ENCODE data around the gene PTGDR. TPM values are rescaled to one million over a fixed set of nuclear protein-coding genes. Genes with fewer than 3 reads are reported as not detected.

PTGDR gene
- total and polyA plus RNA-seq, 4 experiments from 2014 or later, result 1.9 to 7.2 (median 4.4) TPM

DNA sequence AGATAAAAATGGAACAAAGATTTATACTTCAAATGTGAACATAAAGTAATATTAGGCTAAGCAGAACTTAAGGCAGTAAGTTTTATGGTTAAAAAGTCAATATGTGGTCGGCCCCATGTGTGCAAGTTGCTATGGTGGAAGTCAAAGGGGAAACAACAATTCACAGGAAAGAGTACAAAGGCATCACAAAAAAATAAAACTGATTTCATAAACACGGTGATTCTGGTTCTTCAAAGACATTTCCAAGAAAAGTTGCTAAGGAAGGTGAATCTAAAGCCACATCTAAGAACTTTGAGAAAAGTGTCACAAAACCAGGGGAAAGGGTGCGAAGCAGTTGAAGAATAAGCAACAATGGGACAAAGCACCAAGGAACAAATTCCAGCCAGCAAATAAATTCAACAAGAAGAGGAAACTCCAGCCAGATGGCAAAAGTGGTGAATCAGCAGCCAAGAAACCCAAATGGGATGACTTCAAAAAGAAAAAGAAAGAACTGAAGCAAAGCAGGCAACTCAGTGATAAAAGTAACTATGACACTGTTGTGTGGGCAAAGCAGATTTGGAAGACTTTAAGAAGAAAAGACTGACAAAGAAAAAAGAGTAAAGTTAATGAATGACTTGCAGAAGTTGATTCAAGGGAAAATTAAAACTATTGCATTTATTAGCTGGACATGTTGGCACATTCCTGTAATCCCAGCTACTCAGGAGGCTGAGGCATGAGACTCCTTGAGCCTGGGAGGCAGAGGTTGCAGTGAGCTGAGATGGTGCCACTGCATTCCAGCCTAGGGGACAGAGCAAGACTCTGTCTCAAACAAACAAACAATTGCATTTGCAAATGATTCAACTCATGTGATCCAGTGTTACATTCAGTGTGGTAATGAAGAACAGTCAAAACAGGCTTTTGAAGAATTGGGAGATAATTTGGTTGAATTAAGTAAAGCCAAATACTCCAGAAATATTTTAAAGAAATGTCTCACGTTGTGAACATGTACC lies 19.5 kb downstream of the PTGDR start:
- Histone ChIP-seq H3K27ac (ENCODE audit: low read depth, low read length) (no peak overlapping the region), H3K4me3 (ENCODE audit: low read length in 2 of 2) (peak overlapping the region in 1 of 2 donors; percentile 7), H3K4me1 (ENCODE audit: insufficient read depth, low read length) (peaks cover 38% of the 10 kb centered on the region), H3K27me3 (ENCODE audit: insufficient read depth, low read length) (no peaks in the 10 kb centered on the region), H3K9me3 (ENCODE audit: control insufficient read depth in 1 of 2, low read length in 2 of 2) (no peaks in the 10 kb centered on the region), H3K36me3 (ENCODE audit: insufficient read depth, low read length) (no peaks in the 10 kb centered on the region)
- peak in 4 of 5 donors; percentile 17 to 43 (median 32) for DNase-seq
- Mint-ChIP-seq H3K36me3 (no peaks in the 10 kb centered on the region), H3K4me3 (peak overlapping the region in 7 of 8 donors; percentile 54 to 82 (median 78)), H3K9me3 (peaks cover 0 to 8% (median 5%) of the 10 kb centered on the region in 8 donors), H3K4me1 (peaks cover 31 to 49% (median 40%) of the 10 kb centered on the region in 4 donors), H3K27ac (peak overlapping the region in 6 of 7 donors; percentile 30 to 81 (median 77)), H3K27me3 (no peaks in the 10 kb centered on the region)
- intact Hi-C loops (cut with micrococcal nuclease), result no loop called here
- CTCF ChIA-PET (ENCODE audit: partially characterized antibody), result interaction anchor here (0.7 to 1.9 kb wide), 5 partner anchors 13 to 195 kb away, joined by 3 to 9 read pairs (median 3); no protein-coding TSS in a partner anchor
- POLR2A ChIA-PET (ENCODE audit: partially characterized antibody), result no interaction called here

DNA sequence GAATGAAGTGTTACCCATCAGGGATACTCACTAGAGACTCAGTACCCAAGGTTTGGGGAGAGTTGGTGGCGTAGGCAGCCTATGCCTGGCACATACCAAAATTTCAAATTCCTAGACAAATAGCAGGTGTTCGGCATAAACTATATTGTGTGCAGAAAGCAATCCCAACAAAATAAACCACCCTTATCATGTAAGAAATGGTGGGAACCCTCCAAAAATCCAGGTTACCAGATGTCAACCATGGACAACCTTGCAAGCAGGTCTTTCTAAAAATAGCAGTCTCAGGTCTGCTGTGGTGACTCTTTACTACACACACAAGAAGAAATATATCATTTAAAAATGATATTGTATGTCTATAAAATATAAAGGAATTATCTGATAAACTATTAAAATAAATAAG lies 28.9 kb downstream of the PTGDR start:
- intact Hi-C loops (cut with micrococcal nuclease), result loop anchor here (5.0 kb wide), 1 partner anchor 106 kb away; no protein-coding TSS in a partner anchor

DNA sequence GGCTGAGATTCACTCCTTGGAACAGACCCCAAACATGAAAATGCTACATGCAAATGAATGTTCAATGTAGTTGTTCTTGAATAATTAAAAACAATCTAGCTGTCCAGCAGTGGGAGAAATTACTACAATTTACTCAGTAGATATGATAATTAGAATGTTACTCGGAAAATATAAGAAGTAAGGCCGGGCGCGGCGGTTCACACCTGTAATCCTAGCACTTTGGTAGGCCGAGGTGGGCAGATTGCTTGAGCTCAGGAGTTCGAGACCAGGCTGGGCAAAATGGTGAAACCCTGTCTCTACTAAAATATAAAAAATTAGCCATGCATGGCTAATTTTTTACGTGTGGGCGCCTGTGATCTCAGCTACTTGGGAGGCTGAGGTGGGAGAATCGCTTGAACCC lies 31.3 kb downstream of the PTGDR start:
- peak overlapping the region in 2 of 7 donors; percentile 35 to 57 for H3K27ac Mint-ChIP-seq
- H3K9me3 Mint-ChIP-seq, result no peaks in the 10 kb centered on the region
- H3K36me3 Mint-ChIP-seq, result peaks cover 1 to 4% of the 10 kb centered on the region in 2 donors
- no peak overlapping the region for H3K4me3 Mint-ChIP-seq
- H3K4me1 Mint-ChIP-seq, result peaks cover 30 to 49% (median 46%) of the 10 kb centered on the region in 4 donors
- H3K9me3 ChIP-seq (ENCODE audit: control insufficient read depth in 1 of 2, low read length in 2 of 2), result no peaks in the 10 kb centered on the region
- H3K27me3 Mint-ChIP-seq, result no peaks in the 10 kb centered on the region
- ChIA-PET CTCF (ENCODE audit: partially characterized antibody) (interaction anchor here (1.1 to 3.5 kb wide), 6 partner anchors 37 to 303 kb away, joined by 3 to 33 read pairs (median 4); no protein-coding TSS in a partner anchor), POLR2A (ENCODE audit: partially characterized antibody) (no interaction called here)
- H3K4me3 ChIP-seq (ENCODE audit: low read length in 2 of 2), result no peak overlapping the region
- no peak for DNase-seq
- H3K27ac ChIP-seq (ENCODE audit: low read depth, low read length), result no peak overlapping the region
- no peaks in the 10 kb centered on the region for H3K36me3 ChIP-seq (ENCODE audit: insufficient read depth, low read length)
- peaks cover 38% of the 10 kb centered on the region for H3K4me1 ChIP-seq (ENCODE audit: insufficient read depth, low read length)
- intact Hi-C loops (cut with micrococcal nuclease), result loop anchor here (1.0 to 5.0 kb wide), 5 partner anchors 104 to 663 kb away; no protein-coding TSS in a partner anchor
- no peaks in the 10 kb centered on the region for H3K27me3 ChIP-seq (ENCODE audit: insufficient read depth, low read length)

More for the DNA sequence above, 28.9 kb downstream of the PTGDR start:
- peaks cover 24% of the 10 kb centered on the region for H3K4me1 ChIP-seq (ENCODE audit: insufficient read depth, low read length)
- H3K36me3 ChIP-seq (ENCODE audit: insufficient read depth, low read length), result no peaks in the 10 kb centered on the region
- CTCF ChIA-PET (ENCODE audit: partially characterized antibody), result interaction anchor here (1.0 kb wide), 1 partner anchor 179 kb away, joined by 3 read pairs; no protein-coding TSS in a partner anchor
- no peaks in the 10 kb centered on the region for H3K27me3 Mint-ChIP-seq
- no peak overlapping the region for H3K4me3 ChIP-seq (ENCODE audit: low read length in 2 of 2)
- no peak overlapping the region for H3K27ac Mint-ChIP-seq
- H3K27me3 ChIP-seq (ENCODE audit: insufficient read depth, low read length), result no peaks in the 10 kb centered on the region
- H3K9me3 Mint-ChIP-seq, result peaks cover 0 to 2% (median 0%) of the 10 kb centered on the region in 8 donors
- POLR2A ChIA-PET (ENCODE audit: partially characterized antibody), result no interaction called here
- no peak for DNase-seq
- no peak overlapping the region for H3K27ac ChIP-seq (ENCODE audit: low read depth, low read length)
- H3K4me1 Mint-ChIP-seq, result peaks cover 17 to 30% (median 26%) of the 10 kb centered on the region in 4 donors
- H3K36me3 Mint-ChIP-seq, result no peaks in the 10 kb centered on the region
- no peak overlapping the region for H3K4me3 Mint-ChIP-seq
- H3K9me3 ChIP-seq (ENCODE audit: control insufficient read depth in 1 of 2, low read length in 2 of 2), result no peaks in the 10 kb centered on the region

DNA sequence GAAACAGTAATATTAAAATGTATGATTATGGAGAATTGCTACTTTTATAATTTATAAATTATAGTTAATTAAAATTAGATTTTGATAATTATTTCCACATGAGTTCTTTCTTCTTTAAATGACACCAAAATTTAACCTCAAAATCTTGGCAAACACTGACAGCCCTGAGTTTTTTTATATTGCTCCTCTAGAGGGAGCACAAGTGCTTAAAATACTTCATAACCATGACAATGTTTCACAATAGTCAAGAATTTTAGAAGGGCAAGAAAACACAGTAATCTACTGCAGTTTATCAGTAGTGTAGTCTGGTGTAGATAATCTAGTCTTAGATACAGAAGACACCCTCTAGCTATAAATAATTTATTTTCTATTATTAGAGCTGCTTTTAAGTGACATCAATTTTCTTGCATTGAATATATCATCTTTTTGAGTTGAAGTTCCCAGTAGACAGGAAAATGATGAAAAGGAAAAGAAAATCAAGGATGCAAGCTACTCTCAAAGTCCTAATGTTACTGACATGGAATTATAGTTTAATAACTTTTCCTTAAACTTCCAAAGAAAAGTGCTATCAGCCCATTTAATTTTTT lies 32.3 kb downstream of the PTGDR start:
- no peaks in the 10 kb centered on the region for H3K27me3 ChIP-seq (ENCODE audit: insufficient read depth, low read length)
- no peaks in the 10 kb centered on the region for H3K36me3 ChIP-seq (ENCODE audit: insufficient read depth, low read length)
- H3K27me3 Mint-ChIP-seq, result no peaks in the 10 kb centered on the region
- CTCF ChIA-PET (ENCODE audit: partially characterized antibody), result interaction anchor here (0.7 to 3.5 kb wide), 31 partner anchors 9 to 516 kb away, joined by 3 to 33 read pairs (median 4); partner anchors contain the start of genes GPR137C, PTGER2 and TXNDC16
- H3K4me3 Mint-ChIP-seq, result peak overlapping the region in 1 of 8 donors; percentile 36
- H3K27ac ChIP-seq (ENCODE audit: low read depth, low read length), result no peak overlapping the region
- no peak overlapping the region for H3K4me3 ChIP-seq (ENCODE audit: low read length in 2 of 2)
- peaks cover 4 to 10% of the 10 kb centered on the region in 2 donors for H3K36me3 Mint-ChIP-seq
- POLR2A ChIA-PET (ENCODE audit: partially characterized antibody), result interaction anchor here (0.6 to 3.0 kb wide), 8 partner anchors 10 to 430 kb away, joined by 3 to 17 read pairs (median 4); partner anchors contain the start of genes PTGER2, STYX and TXNDC16
- DNase-seq, result peak in 4 of 5 donors; percentile 55 to 64 (median 60)
- H3K27ac Mint-ChIP-seq, result peak overlapping the region in 3 of 7 donors; percentile 39 to 62 (median 52)
- intact Hi-C loops (cut with micrococcal nuclease), result loop anchor here (1.0 to 5.0 kb wide), 6 partner anchors 15 to 662 kb away; partner anchors contain the start of gene PTGER2
- H3K4me1 Mint-ChIP-seq, result peaks cover 37 to 55% (median 53%) of the 10 kb centered on the region in 4 donors
- H3K9me3 Mint-ChIP-seq, result no peaks in the 10 kb centered on the region
- H3K9me3 ChIP-seq (ENCODE audit: control insufficient read depth in 1 of 2, low read length in 2 of 2), result no peaks in the 10 kb centered on the region
- H3K4me1 ChIP-seq (ENCODE audit: insufficient read depth, low read length), result peaks cover 40% of the 10 kb centered on the region

DNA sequence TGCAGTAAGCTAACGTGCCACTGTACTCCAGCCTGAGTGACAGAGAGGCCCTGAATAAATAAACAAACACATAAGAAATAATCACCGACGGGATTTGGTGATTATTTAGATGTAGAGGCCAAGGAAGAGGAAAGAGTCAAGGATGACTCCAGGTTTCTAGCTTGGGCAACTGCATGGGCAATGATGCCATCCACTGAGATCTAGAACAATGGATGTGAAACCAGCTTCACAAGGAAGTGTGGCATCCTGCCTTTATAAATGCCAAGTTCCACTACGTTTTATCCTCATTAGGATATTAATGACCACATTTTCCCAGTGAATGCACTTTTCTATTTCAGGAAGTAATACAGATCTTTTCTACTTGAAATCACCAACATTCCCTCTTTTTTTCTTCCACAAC lies 35.7 kb downstream of the PTGDR start:
- H3K4me3 Mint-ChIP-seq, result no peak overlapping the region
- H3K27me3 ChIP-seq (ENCODE audit: insufficient read depth, low read length), result no peaks in the 10 kb centered on the region
- peaks cover 14 to 23% of the 10 kb centered on the region in 2 donors for H3K36me3 Mint-ChIP-seq
- CTCF ChIA-PET (ENCODE audit: partially characterized antibody), result interaction anchor here (0.7 to 1.9 kb wide), 3 partner anchors 11 to 166 kb away, joined by 4 to 5 read pairs (median 4); partner anchors contain the start of gene PTGER2
- H3K27ac Mint-ChIP-seq, result peak overlapping the region; percentile 25 to 95 (median 74)
- POLR2A ChIA-PET (ENCODE audit: partially characterized antibody), result interaction anchor here (0.8 to 6.3 kb wide), 2 partner anchors 13 to 18 kb away, joined by 3 to 66 read pairs; partner anchors contain the start of gene PTGER2
- H3K27me3 Mint-ChIP-seq, result no peaks in the 10 kb centered on the region
- H3K27ac ChIP-seq (ENCODE audit: low read depth, low read length), result no peak overlapping the region
- peaks cover 47 to 76% (median 67%) of the 10 kb centered on the region in 4 donors for H3K4me1 Mint-ChIP-seq
- H3K9me3 ChIP-seq (ENCODE audit: control insufficient read depth in 1 of 2, low read length in 2 of 2), result no peaks in the 10 kb centered on the region
- H3K9me3 Mint-ChIP-seq, result no peaks in the 10 kb centered on the region
- no peak overlapping the region for H3K4me3 ChIP-seq (ENCODE audit: low read length in 2 of 2)
- peaks cover 52% of the 10 kb centered on the region for H3K4me1 ChIP-seq (ENCODE audit: insufficient read depth, low read length)
- H3K36me3 ChIP-seq (ENCODE audit: insufficient read depth, low read length), result no peaks in the 10 kb centered on the region
- DNase-seq, result no peak
- intact Hi-C loops (cut with micrococcal nuclease), result no loop called here

DNA sequence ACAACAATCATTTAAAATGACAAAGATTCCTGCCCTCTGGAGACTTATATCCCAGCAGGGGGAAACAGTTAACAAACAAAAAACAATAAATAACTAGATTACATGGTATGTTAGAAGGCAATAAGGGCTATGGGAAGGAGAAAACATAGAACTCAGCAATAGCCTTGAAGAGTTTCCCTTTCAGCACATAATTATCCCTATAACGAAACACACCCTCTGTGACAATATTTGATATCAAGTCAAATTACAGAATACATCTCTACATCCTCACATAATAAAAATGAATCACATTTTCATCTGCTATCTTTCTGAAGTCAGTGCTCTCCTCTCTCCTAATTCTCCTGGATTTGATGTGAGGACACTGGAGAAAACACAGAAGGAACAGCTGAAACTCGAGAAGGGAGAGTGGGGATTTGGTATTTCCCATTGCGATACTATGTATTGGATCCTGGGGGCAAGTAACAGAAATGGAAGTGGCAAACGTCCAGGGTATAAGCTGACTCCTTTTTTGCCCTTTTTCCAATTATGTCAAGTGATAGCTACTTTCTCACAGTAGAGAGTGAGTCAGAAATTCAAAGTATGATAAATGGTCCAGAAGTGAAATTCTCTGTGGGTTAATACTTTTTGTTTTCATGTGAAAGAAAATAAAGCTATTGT lies 36.9 kb downstream of the PTGDR start:
- Mint-ChIP-seq H3K27me3 (no peaks in the 10 kb centered on the region), H3K4me3 (peak overlapping the region in 1 of 8 donors; percentile 22), H3K27ac (peak overlapping the region in 6 of 7 donors; percentile 31 to 95 (median 68)), H3K4me1 (peaks cover 53 to 81% (median 71%) of the 10 kb centered on the region in 4 donors), H3K9me3 (no peaks in the 10 kb centered on the region), H3K36me3 (peaks cover 23 to 25% of the 10 kb centered on the region in 2 donors)
- H3K4me1 ChIP-seq (ENCODE audit: insufficient read depth, low read length), result peaks cover 58% of the 10 kb centered on the region
- CTCF ChIA-PET (ENCODE audit: partially characterized antibody), result interaction anchor here (0.7 to 1.9 kb wide), 8 partner anchors 10 to 172 kb away, joined by 3 to 7 read pairs (median 3); partner anchors contain the start of gene PTGER2
- POLR2A ChIA-PET (ENCODE audit: partially characterized antibody), result interaction anchor here (1.4 to 6.3 kb wide), 2 partner anchors 11 to 248 kb away, joined by 3 to 66 read pairs; partner anchors contain the start of genes GPR137C, PTGER2 and TXNDC16
- no peak for DNase-seq
- H3K27ac ChIP-seq (ENCODE audit: low read depth, low read length), result no peak overlapping the region
- H3K36me3 ChIP-seq (ENCODE audit: insufficient read depth, low read length), result no peaks in the 10 kb centered on the region
- no peak overlapping the region for H3K4me3 ChIP-seq (ENCODE audit: low read length in 2 of 2)
- intact Hi-C loops (cut with micrococcal nuclease), result no loop called here
- no peaks in the 10 kb centered on the region for H3K27me3 ChIP-seq (ENCODE audit: insufficient read depth, low read length)
- no peaks in the 10 kb centered on the region for H3K9me3 ChIP-seq (ENCODE audit: control insufficient read depth in 1 of 2, low read length in 2 of 2)

Measured in CD4-positive, alpha-beta memory T cell (primary cell).